Breast epithelium (tissue), 4 donors: ENCODE measurements around the gene COX7A2. TPM values are rescaled to one million over a fixed set of nuclear protein-coding genes. Genes with fewer than 3 reads are reported as not detected.

Source experiments
- DNase-seq, 2 donors: peaks; one replicate each; pipeline ENCODE4 v3.0.0-alpha.2; 2019; ENCODE audit warnings: low spot score in 2 of 2
- H3K27ac ChIP-seq, 2 donors: fragments of 200-600 bp; sonication (generic) in 1 of 2; one replicate each; pipeline ENCODE4 v1.5.1; 2016 to 2019; ENCODE audit warnings: mild to moderate bottlenecking in 1 of 2
- H3K27me3 ChIP-seq, 2 donors: fragments of 200-600 bp; sonication (generic) in 1 of 2; one replicate each; pipeline versions ENCODE4 v1.5.1 to v1.6.0; 2017 to 2019; ENCODE audit warnings: control low read depth in 1 of 2, mild to moderate bottlenecking in 1 of 2
- H3K36me3 ChIP-seq: fragments of 200-600 bp; one replicate; pipeline ENCODE4 v1.5.1; 2019
- H3K4me1 ChIP-seq, 2 donors: fragments of 200-600 bp; sonication (generic); one replicate each; pipeline ENCODE4 v1.5.1; 2016 to 2019; ENCODE audit warnings: control low read depth in 1 of 2
- H3K4me3 ChIP-seq, 3 donors: fragments of 200-600 bp; sonication (generic); 1 replicate in 2 of 3; 2 replicates in 1 of 3; pipeline ENCODE4 v1.5.1; 2016 to 2019; ENCODE audit warnings: mild to moderate bottlenecking in 3 of 3, moderate library complexity in 2 of 3
- H3K9me3 ChIP-seq, 2 donors: fragments of 200-600 bp; sonication (generic) in 1 of 2; one replicate each; pipeline ENCODE4 v1.5.1; 2016 to 2019; ENCODE audit warnings: control low read depth in 1 of 2
- POLR2A ChIP-seq: fragments of 450-650 bp; IDR thresholded peaks from one replicate; pipeline ENCODE4 v1.6.1; 2016; ENCODE audit warnings: antibody characterized with exemption, mild to moderate bottlenecking, moderate library complexity
- POLR2AphosphoS5 ChIP-seq, 3 donors: sonication (generic); formaldehyde crosslinking; IDR thresholded peaks; one replicate each; pipeline ENCODE4 v1.6.1; 2017; ENCODE audit warnings: antibody characterized with exemption in 3 of 3
- intact Hi-C: fragments of 100-400 bp; cut with DNase I; formaldehyde crosslinking; loops from one replicate; pipeline ENCODE4 v1.15.1; 2023; ENCODE audit warnings: low total_unique reads
- total RNA-seq, 3 donors: library from RNA; depleted of rRNA; stranded (reverse); fragments of >200 nt; gene quantifications; one replicate each; pipeline ENCODE4 v1.1.0, GENCODE V29; 2016
- TF ChIP-seq, protein P1 (sequence below), 3 donors: fragments of 450-650 bp; IDR thresholded peaks; one replicate each; pipeline ENCODE4 v1.5.1; 2016 to 2017; ENCODE audit warnings: antibody characterized with exemption in 3 of 3, mild to moderate bottlenecking in 3 of 3, moderate library complexity in 3 of 3

The COX7A2 gene
- total RNA-seq, 3 donors from 2014 or later, result 171 to 206 (median 204) TPM

DNA sequence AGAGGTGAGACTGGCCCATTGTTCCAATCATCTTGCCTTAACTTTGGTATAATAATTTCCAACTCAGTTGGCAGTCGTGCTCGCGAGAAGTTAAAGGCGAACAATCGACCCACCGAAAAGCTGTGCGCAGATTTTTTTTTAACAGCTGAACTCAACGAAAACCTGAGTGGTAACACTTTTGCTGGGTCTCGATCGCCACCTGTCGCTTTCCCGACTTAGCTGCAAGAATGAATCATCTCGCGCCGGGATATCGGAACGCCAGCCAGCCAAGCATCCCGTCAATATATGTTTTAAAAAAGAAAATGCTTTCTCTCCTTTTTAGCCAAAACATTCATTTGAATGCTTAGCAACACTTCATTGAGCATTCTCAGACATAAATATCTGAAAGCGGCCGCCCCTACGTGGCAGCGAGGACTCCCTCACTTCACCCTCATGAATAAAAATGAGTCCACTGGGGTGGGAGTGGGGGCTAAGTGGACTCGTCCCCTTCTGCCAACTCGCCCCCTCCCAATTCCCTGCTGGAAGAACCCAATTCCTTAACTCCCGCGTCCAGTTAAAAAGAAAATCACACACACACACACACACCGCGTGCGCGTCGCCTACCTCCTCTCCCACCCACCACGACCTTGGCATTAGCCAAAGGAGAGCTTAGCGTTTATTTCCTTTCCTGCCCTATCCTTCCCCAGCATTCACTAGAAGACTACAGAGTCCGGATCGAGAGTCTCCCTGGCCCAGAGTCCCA is 39.2 kb downstream of the COX7A2 start:
- H3K4me3 ChIP-seq, result peak overlapping the region; percentile 61 to 78 (median 64)
- TF ChIP-seq, protein P1, sequence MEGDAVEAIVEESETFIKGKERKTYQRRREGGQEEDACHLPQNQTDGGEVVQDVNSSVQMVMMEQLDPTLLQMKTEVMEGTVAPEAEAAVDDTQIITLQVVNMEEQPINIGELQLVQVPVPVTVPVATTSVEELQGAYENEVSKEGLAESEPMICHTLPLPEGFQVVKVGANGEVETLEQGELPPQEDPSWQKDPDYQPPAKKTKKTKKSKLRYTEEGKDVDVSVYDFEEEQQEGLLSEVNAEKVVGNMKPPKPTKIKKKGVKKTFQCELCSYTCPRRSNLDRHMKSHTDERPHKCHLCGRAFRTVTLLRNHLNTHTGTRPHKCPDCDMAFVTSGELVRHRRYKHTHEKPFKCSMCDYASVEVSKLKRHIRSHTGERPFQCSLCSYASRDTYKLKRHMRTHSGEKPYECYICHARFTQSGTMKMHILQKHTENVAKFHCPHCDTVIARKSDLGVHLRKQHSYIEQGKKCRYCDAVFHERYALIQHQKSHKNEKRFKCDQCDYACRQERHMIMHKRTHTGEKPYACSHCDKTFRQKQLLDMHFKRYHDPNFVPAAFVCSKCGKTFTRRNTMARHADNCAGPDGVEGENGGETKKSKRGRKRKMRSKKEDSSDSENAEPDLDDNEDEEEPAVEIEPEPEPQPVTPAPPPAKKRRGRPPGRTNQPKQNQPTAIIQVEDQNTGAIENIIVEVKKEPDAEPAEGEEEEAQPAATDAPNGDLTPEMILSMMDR (IDR thresholded peaks at IDR 0.05), result peak; percentile 55 to 73 (median 69)
- TF ChIP-seq POLR2AphosphoS5 (IDR thresholded peaks at IDR 0.05), result peak in 2 of 3 donors; percentile 12 to 30
- no peak for TF ChIP-seq POLR2A
- peak overlapping the region; percentile 79 to 90 for H3K27ac ChIP-seq
- intact Hi-C loops, result loop anchor here (10.0 kb wide), 1 partner anchor 1110 kb away; no protein-coding TSS in a partner anchor
- H3K36me3 ChIP-seq, result no peaks in the 10 kb centered on the region
- no peaks in the 10 kb centered on the region for H3K9me3 ChIP-seq
- H3K27me3 ChIP-seq, result peaks cover 0 to 22% of the 10 kb centered on the region in 2 donors
- peak; percentile 61 to 77 for DNase-seq
- H3K4me1 ChIP-seq, result peaks cover 0 to 4% of the 10 kb centered on the region in 2 donors

DNA sequence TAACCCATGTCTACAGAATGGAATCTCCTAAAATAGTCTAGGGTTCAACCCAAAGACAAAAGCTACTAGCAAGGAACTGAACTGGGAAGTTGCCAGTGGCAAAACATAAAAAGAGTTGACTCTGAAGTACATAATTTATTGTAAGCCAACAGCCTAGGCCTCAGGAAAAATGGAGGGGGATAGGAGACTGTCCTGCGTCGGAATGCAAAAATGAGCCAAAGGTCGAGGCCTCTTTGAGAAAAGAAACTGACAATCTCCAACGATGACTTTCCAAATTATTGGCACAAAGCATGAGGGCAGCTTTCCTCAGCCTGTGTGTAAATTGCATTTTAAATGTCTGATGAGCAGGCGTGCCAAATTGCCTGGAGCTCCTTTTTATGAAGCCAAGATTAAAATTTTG is 39.9 kb downstream of the COX7A2 start:
- peak overlapping the region; percentile 79 to 90 for H3K27ac ChIP-seq
- H3K27me3 ChIP-seq, result peaks cover 0 to 21% of the 10 kb centered on the region in 2 donors
- intact Hi-C loops, result loop anchor here (10.0 kb wide), 1 partner anchor 1109 kb away; no protein-coding TSS in a partner anchor
- TF ChIP-seq, protein P1 (IDR thresholded peaks at IDR 0.05), result no peak
- TF ChIP-seq POLR2AphosphoS5 (IDR thresholded peaks at IDR 0.05) (no peak), POLR2A (no peak)
- H3K4me1 ChIP-seq, result peaks cover 0 to 4% of the 10 kb centered on the region in 2 donors
- no peaks in the 10 kb centered on the region for H3K36me3 ChIP-seq
- H3K9me3 ChIP-seq, result no peaks in the 10 kb centered on the region
- peak overlapping the region; percentile 61 to 78 (median 64) for H3K4me3 ChIP-seq
- DNase-seq, result no peak

DNA sequence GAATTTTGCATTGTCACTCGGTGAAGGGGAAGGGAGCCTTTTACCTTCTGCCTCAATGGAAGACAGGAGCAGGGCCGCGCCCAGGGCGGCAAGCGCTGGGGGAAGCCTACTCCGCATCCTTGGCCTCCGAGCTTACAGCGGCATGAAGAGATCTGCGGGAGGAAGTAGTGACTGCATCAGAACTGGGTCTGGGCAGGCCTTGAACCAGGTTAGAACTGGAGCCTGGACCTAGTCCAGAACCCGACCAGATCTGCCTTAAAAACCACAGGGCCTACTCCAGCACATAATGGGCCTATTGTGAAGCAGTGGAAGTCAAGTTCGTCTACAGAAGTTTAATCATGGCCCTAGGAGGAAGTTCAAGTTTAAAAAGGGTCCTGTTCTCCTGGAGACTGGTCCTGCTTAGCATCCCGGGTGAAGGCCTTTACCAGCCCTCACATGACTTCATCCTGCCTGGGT is 40.9 kb downstream of the COX7A2 start:
- Histone ChIP-seq H3K4me1 (peaks cover 0 to 4% of the 10 kb centered on the region in 2 donors), H3K27ac (peak overlapping the region; percentile 54 to 67)
- no peak for DNase-seq

DNA sequence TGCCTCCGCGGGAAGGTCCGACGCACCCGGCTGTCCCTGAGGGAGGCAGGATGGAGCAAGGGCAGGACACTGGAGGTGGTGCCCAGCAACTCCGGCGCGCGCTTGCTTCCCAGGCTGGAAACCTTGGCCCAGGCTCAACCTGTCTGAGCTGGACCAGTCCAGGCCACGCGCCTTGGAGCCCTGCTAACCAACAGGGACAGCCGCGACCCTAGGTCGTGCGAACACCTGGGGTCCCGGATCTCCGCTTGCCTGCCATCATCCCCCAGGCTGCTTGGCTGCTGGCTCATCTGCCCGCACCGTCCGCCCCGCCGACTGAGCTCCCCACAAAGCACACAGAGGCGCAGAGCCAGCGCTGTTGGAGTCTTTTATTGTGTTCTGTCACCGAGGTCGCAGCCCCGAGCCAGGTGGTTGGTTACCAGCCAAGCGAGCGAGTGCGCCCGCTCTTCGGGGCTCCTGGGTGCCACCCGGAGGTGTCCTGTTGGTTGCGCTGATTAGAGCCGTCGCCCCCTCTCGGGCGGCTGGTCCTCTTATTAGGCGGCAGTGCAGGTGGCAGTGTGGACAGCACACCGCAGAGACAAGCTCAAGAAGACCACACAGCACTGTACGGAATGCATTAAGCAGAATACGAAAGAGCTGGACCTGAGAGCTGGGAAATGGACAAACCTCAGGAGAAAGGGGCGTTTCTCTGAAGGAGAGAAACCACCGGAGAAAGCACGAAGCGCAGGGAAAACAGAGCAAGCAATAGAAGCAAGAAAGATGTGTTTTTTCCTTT is 41.5 kb downstream of the COX7A2 start:
- peak in 1 of 3 donors; percentile 8 for TF ChIP-seq POLR2AphosphoS5 (IDR thresholded peaks at IDR 0.05)
- no peak for TF ChIP-seq POLR2A
- intact Hi-C loops, result loop anchor here (10.0 kb wide), 1 partner anchor 1107 kb away; no protein-coding TSS in a partner anchor
- DNase-seq, result peak in 1 of 2 donors; percentile 58
- H3K4me3 ChIP-seq, result peak overlapping the region; percentile 40 to 78 (median 61)
- H3K27ac ChIP-seq, result peak overlapping the region; percentile 54 to 73
- H3K27me3 ChIP-seq, result peaks cover 0 to 8% of the 10 kb centered on the region in 2 donors
- H3K36me3 ChIP-seq, result no peaks in the 10 kb centered on the region
- no peaks in the 10 kb centered on the region for H3K9me3 ChIP-seq
- peaks cover 0 to 4% of the 10 kb centered on the region in 2 donors for H3K4me1 ChIP-seq

More for the DNA sequence above, 40.9 kb downstream of the COX7A2 start:
- Histone ChIP-seq H3K4me3 (peak overlapping the region; percentile 40 to 78 (median 61)), H3K36me3 (no peaks in the 10 kb centered on the region), H3K9me3 (no peaks in the 10 kb centered on the region), H3K27me3 (peaks cover 0 to 14% of the 10 kb centered on the region in 2 donors)
- TF ChIP-seq POLR2AphosphoS5 (IDR thresholded peaks at IDR 0.05) (no peak), POLR2A (no peak)
- TF ChIP-seq, protein P1 (IDR thresholded peaks at IDR 0.05), result no peak
- intact Hi-C loops, result loop anchor here (10.0 kb wide), 1 partner anchor 1108 kb away; no protein-coding TSS in a partner anchor

DNA sequence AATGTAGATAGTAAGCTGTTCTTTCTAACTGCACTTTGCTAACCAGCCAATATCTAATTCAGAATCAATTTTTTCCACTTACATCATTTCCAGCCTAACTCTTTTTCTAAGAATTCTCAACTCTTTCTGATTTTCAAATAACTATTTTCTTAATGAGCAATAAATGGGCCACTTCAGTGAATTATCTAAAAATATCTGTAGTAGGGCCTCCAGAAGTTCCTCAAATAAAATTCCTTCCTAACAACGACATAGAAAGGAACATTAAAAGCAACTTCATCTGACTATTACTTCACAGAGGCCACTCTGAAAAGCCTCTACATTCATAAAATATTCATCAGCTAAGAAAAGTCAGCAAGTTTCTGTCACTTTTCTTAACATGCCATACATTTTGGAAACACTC is 42.6 kb downstream of the COX7A2 start:
- H3K4me1 ChIP-seq, result peaks cover 0 to 4% of the 10 kb centered on the region in 2 donors
- no peak overlapping the region for H3K4me3 ChIP-seq
- H3K36me3 ChIP-seq, result no peaks in the 10 kb centered on the region
- no peak overlapping the region for H3K27ac ChIP-seq
- no peaks in the 10 kb centered on the region for H3K9me3 ChIP-seq
- no peak for DNase-seq
- TF ChIP-seq POLR2AphosphoS5 (IDR thresholded peaks at IDR 0.05) (no peak), POLR2A (no peak)
- TF ChIP-seq, protein P1 (IDR thresholded peaks at IDR 0.05), result no peak
- intact Hi-C loops, result loop anchor here (10.0 kb wide), 1 partner anchor 1106 kb away; no protein-coding TSS in a partner anchor
- H3K27me3 ChIP-seq, result no peaks in the 10 kb centered on the region
